ENCODE results near the gene PDIK1L.
A peak's percentile ranks its signal among the peaks of the same experiment; 100 is the strongest.

The PDIK1L gene

GRCh38 chr1:26158271-26158907 lies 46.8 kb downstream of the PDIK1L start:
- DNase-seq: no peak

- DNase-seq: no peak
Measured at GRCh38 chr1:26158908-26159742, 47.5 kb downstream of the PDIK1L start, which contains the start of gene FAM110D. Gene FAM110D (plus strand): TSS chr1:26159079. CDS start chr1:26161292, 2,213 bp downstream.

- no peak for DNase-seq
Measured at GRCh38 chr1:26159743-26160039, 48.1 kb downstream of the PDIK1L start.

GRCh38 chr1:26160527-26161414 lies 49.1 kb downstream of the PDIK1L start:
- no peak for DNase-seq

- no peak for DNase-seq
Measured at GRCh38 chr1:26161415-26162219, 50.0 kb downstream of the PDIK1L start.

GRCh38 chr1:26162220-26162709 lies 50.6 kb downstream of the PDIK1L start:
- no peak for DNase-seq

- no peak for DNase-seq
Measured at GRCh38 chr1:26163684-26164035, 52.0 kb downstream of the PDIK1L start.

- DNase-seq: no peak
Measured at GRCh38 chr1:26164036-26164860, 52.6 kb downstream of the PDIK1L start.

GRCh38 chr1:26164861-26165842 lies 53.5 kb downstream of the PDIK1L start:
- DNase-seq: no peak

- DNase-seq: no peak
Measured at GRCh38 chr1:26166719-26167281, 55.2 kb downstream of the PDIK1L start.

- no peak for DNase-seq
Measured at GRCh38 chr1:26168410-26169197, 57.0 kb downstream of the PDIK1L start, which contains the start of gene C1orf232. Gene C1orf232 (minus strand): TSS chr1:26168963. CDS start chr1:26168499, 464 bp downstream.

- DNase-seq: no peak
Measured at GRCh38 chr1:26169198-26169554, 57.6 kb downstream of the PDIK1L start.

- DNase-seq: peak; percentile 43
Measured at GRCh38 chr1:26169669-26170471, 58.2 kb downstream of the PDIK1L start, which contains the start of gene ZNF593. Gene ZNF593 (plus strand): TSS chr1:26169908. CDS start chr1:26169984, 76 bp downstream.

GRCh38 chr1:26170472-26170821 lies 58.8 kb downstream of the PDIK1L start:
- no peak for DNase-seq

GRCh38 chr1:26171084-26172072 lies 59.8 kb downstream of the PDIK1L start, which contains the start of gene ZNF593OS:
Gene ZNF593OS (minus strand): TSS chr1:26171832. CDS start chr1:26171661, 171 bp downstream.
- DNase-seq: no peak
